GM19468 (cell line): ENCODE data around the gene CD79B.

Experiments
- ATAC-seq: cut with Tn5 transposase; IDR thresholded peaks from one replicate; pipeline ENCODE4 v1.9.1; 2021; ENCODE audit warnings: mild to moderate bottlenecking, moderate library complexity, moderate number of reproducible peaks; ENCODE audit not compliant: unreplicated experiment; ENCODE audit errors: extremely low read depth

Gene CD79B

GRCh38 chr17:63954402-63955063 lies 22.4 kb upstream of the CD79B start:
- no peak for ATAC-seq

GRCh38 chr17:63950940-63951907 lies 19.1 kb upstream of the CD79B start:
- ATAC-seq: no peak

GRCh38 chr17:63949576-63950250 lies 17.6 kb upstream of the CD79B start:
- no peak for ATAC-seq

GRCh38 chr17:63948521-63948920 lies 16.4 kb upstream of the CD79B start:
- ATAC-seq: no peak

GRCh38 chr17:63947711-63948330 lies 15.7 kb upstream of the CD79B start:
- no peak for ATAC-seq

GRCh38 chr17:63946440-63947363 lies 14.6 kb upstream of the CD79B start:
- ATAC-seq: no peak

GRCh38 chr17:63945784-63946439 lies 13.8 kb upstream of the CD79B start:
- no peak for ATAC-seq

- no peak for ATAC-seq
Measured at GRCh38 chr17:63944736-63945499, 12.8 kb upstream of the CD79B start.

- ATAC-seq: no peak
Measured at GRCh38 chr17:63943745-63944144, 11.6 kb upstream of the CD79B start.

GRCh38 chr17:63942309-63942985 lies 10.3 kb upstream of the CD79B start:
- no peak for ATAC-seq

GRCh38 chr17:63941751-63942150 lies 9.6 kb upstream of the CD79B start:
- ATAC-seq: no peak

GRCh38 chr17:63941162-63941561 lies 9.0 kb upstream of the CD79B start:
- no peak for ATAC-seq

GRCh38 chr17:63940584-63940983 lies 8.5 kb upstream of the CD79B start:
- no peak for ATAC-seq

- no peak for ATAC-seq
Measured at GRCh38 chr17:63939884-63940283, 7.8 kb upstream of the CD79B start.

GRCh38 chr17:63939401-63939800 lies 7.3 kb upstream of the CD79B start:
- no peak for ATAC-seq

GRCh38 chr17:63937920-63938319 lies 5.8 kb upstream of the CD79B start:
- ATAC-seq: no peak

GRCh38 chr17:63937319-63937718 lies 5.2 kb upstream of the CD79B start:
- ATAC-seq: no peak
